H7 (cell line): Measurements from ENCODE around the gene BMP8B. TPM values are rescaled to one million over a fixed set of nuclear protein-coding genes. Genes with fewer than 3 reads are reported as not detected.
"Not testable (repeated sequence)": the region's sequence is repeated elsewhere in the genome, so short reads cannot be mapped to it uniquely, and the experiment has no call there.

Experiments
- DNase-seq: peaks from one replicate; pipeline ENCODE4 v3.0.0; 2012
- H3K27me3 ChIP-seq: 2 replicates; pipeline ENCODE4 v1.6.0; 2011; ENCODE audit warnings: mild to moderate bottlenecking, low read length; ENCODE audit not compliant: control insufficient read depth, insufficient read depth
- H3K36me3 ChIP-seq: replicated peaks from 2 replicates; pipeline ENCODE4 v1.5.1; 2011; ENCODE audit warnings: low read length; ENCODE audit not compliant: control insufficient read depth, insufficient read depth
- H3K4me3 ChIP-seq: 2 replicates; pipeline ENCODE4 v1.5.1; 2011; ENCODE audit warnings: low read depth, mild to moderate bottlenecking, control low read depth, low read length, moderate library complexity; ENCODE audit not compliant: insufficient read depth
- total RNA-seq: library from RNA; depleted of rRNA; stranded (reverse); fragments of >200 nt; shearing (Covaris generic); gene quantifications from 2 replicates; pipeline ENCODE4 v1.2.3, GENCODE V29; 2014

BMP8B gene
- total RNA-seq, 1 experiment from 2014 or later = 0.24 TPM

DNA sequence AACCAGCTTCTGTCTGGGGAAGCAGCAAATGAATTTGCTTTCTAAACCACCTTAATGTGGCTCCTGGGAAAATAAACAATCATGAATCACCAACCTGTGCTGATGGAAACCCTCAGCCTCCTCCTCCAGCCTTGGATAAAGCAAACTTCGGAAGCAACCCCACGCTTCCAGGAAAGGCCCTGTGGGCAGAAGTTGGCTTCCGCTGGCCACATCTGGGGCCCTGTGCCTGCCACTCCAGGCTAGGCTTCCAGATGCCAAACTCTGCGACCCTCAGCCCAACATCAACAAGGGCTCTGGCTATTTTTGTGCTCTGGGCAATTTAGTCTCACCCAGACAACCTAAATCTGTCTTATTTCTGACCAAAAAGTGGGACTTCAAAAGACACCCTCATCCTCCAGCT, 11.4 kb downstream of the BMP8B start:
- peaks cover 4% of the 10 kb centered on the region; the same call in 1 of the 2 replicates for H3K27me3 ChIP-seq
- no peaks in the 10 kb centered on the region for H3K36me3 ChIP-seq
- no peak for DNase-seq
- H3K4me3 ChIP-seq = no peak overlapping the region

DNA sequence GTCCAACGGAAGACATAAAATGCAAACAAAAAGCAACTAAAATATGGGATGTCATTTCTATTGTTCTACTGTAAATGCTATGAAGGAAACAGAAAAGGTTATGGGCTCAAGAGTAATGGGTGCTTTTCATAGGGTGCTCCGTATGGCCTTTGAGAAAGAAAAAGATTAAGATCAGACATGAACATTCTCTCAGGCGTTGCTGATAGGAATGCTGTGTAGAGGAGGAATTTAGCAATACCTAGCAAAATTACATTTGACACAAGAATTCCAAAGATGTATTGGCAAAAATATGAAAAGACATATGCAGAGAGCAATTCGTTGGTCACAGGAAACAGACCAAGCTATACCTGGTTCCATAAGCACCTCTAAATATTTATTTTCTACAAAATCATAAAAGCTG, 11.8 kb downstream of the BMP8B start:
- H3K27me3 ChIP-seq = peaks cover 4% of the 10 kb centered on the region; the same call in 1 of the 2 replicates
- no peak overlapping the region for H3K4me3 ChIP-seq
- DNase-seq = no peak
- no peaks in the 10 kb centered on the region for H3K36me3 ChIP-seq

DNA sequence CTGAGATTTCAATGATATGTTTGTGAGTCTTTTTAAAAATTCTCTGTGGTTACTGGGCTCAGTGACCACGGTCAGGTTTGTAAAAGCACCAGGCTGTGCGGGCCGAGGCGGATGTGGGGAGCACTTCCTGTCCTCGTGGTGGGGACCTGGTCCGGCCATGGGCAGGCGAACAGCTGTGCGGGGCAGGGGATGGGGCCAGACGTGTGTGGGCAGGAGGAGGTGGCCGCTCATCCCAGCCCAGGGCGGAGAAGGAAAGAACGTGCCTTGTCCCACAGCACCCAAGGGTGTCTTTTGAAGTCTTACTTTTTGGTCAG, 12.3 kb downstream of the BMP8B start:
- peaks cover 4% of the 10 kb centered on the region for H3K27me3 ChIP-seq
- no peak overlapping the region for H3K4me3 ChIP-seq
- H3K36me3 ChIP-seq = no peaks in the 10 kb centered on the region
- no peak for DNase-seq

DNA sequence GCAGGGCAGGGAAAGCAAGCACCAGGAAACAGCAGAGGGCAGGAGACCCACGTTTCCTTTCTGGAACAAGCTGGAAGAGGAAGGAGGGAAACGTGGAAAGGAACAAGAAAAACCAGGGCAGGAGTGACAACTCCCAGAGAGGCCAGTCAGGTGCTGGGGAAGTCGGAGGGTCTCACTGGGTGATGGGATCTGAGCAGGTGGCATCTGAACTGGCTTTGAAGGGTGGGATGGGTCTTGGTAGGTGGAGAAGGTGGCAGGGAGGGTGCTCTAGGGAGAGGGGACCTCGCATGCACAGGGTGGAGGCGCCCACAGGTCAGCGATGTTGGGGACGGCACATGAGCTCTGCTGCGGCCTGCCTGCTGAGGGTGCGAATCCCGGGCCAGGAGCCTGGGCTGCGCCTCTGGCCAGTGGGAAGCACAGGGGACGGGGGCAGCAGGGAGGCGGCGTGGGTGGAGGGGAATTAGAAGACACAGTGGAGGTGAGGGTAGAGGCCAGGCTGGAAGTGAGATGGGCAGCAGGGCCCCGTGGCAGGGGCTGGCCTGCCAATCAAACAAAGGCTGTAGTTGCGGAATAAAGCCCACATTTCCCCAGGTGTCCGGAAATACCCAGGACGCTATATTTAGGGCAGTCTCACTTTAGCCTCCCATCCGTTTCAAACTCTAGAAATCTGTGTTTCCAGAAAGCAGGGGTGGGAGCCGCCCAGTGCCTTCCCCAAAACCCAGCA, 12.8 kb downstream of the BMP8B start:
- not testable (repeated sequence) for DNase-seq, H3K36me3 ChIP-seq, H3K4me3 ChIP-seq, H3K27me3 ChIP-seq

DNA sequence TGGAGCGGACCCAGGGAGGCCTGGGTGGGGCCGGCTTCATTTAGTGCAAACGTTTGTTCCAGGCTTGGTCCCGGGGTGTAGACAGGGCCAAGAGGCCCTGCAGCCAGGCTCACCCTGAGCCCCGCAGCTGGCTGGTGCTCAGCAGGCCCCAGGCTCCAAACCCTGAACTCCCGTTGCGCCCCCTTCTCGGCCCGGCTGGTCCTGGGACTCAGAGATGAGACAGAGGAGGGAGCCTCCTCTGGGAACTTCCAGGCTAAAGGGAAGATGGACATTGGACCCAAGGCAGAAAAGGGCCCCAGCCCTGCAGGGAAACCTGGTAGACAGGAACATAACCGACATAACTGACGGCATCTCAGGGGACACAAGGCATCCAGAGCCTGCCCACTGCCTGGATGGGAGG, 13.5 kb downstream of the BMP8B start:
- DNase-seq, H3K36me3 ChIP-seq, H3K27me3 ChIP-seq, H3K4me3 ChIP-seq: not testable (repeated sequence)

DNA sequence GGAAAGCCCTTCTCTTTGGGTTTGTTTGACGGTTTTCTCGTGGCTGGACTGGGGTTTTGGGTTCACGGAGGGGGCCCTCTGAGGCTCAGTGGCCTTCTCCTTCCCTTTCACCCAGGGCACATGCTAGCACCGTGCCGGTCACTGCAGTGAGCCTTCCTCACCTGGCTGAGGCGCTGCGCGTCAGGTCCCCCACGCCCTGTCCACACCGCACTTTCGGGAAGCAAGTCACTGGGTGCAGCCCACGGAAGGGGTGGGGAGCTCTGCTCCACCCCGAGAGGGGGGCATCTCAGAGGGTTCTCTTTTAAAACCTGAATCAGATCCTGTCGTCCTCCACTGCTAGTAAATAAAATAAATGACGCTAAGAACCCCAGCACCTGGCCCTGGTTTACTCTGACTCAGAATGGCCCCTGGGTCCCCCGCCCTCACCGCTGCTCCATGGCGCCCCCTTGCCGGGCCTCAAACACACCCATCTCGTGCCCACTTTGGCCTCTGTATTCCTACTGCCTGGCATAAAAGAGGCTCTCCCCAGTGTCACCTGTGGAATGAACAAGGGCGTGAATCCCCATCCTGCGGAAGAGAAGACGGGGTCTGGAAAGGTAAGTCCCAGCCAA, 15.2 kb downstream of the BMP8B start:
- not testable (repeated sequence) for H3K36me3 ChIP-seq, H3K27me3 ChIP-seq, H3K4me3 ChIP-seq, DNase-seq

DNA sequence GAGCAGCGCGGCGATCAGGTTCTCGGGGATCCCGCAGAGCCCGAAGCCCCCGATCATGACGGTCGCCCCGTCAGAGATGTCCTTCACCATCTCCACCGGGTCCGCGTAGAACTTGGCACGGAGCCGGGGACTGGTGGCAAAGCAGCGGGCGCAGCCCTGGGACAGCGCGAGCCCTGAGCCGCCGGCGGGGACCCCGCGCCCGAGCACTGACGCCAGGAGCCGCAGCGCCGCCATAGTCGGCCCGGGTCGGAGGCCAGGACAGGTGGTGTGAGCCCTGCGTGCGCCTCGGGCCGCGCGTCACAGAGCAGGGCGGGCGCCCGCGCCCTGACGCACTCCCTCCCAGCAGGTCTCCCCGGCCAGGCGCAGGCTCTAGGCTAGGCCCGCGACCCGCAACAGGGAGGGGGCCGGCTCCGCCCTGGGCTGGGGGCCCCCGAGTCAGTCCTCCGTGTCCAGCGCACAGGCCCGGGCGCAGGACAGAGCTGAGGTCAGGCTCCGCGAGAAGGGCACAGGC, 17.6 kb downstream of the BMP8B start, which contains the start of gene OXCT2:
Gene OXCT2 (minus strand): TSS at position 327 of the 511 bp plus-strand sequence. CDS start 93 bp downstream, at position 234.
- not testable (repeated sequence) for H3K27me3 ChIP-seq, DNase-seq, H3K36me3 ChIP-seq
- peak within 1 kb of the TSS; percentile 30; the same call in 1 of the 2 replicates for H3K4me3 ChIP-seq

DNA sequence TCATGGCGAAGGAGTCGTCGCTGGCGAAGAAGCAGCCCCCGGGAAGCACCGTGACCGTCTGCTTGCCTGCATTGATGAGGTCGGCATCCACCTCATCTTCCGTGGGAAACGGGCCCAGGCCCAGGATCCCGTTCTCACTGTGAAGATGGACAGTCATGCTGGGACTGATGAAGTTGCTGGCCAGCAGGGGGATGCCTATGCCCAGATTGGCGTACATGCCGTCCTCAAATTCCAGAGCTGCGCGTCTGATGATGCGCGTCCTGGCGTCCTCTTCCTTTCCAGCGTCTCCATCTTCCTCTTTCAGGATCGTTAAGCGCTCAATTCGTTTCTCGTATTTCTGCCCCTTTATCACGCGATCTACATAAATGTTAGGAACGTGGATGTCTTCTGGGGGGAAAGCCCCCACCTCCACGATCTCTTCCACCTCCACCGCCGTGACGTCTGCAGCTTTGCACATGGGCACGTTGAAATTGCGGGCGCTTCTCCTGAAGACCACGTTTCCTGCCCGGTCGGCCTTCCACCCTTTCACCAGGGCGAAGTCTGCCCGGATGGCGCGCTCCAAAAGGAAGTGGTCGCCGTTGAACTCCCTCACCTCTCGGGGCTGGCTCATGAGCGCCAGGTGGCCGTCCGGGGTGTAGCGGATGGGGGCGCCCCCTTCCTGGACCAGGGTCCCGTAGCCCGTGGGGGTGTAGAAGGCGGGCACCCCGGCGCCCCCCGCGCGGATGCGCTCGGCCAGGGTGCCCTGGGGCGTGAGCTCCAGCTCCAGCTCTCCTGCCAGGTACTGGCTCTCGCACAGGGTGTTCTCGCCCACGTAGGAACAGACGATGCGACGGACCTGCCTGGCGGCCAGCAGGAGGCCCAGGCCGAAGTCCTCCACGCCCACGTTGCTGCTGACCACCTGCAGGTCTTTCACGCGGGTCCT, 18.3 kb downstream of the BMP8B start:
- not testable (repeated sequence) for DNase-seq, H3K36me3 ChIP-seq, H3K27me3 ChIP-seq
- peak overlapping the region; percentile 30; the same call in 1 of the 2 replicates for H3K4me3 ChIP-seq

DNA sequence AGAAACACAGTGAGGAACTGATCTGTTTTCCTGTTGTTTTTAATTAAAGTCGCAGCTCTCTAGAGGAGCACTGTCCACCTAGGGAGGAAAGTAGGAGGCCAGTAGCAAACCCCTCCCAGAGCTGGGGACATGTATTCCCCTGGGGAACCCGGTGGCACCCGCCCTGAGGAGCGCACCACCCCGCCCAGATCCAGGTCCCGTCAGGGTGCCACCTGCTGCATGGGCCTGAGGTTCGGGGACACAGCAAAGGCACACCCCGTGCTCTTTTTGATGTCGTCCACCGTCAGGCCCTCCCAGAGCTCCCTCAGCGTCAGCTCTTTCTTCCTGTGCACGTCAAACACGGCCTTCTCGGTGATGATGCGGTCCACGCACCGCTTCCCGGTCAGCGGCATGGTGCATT, 19.2 kb downstream of the BMP8B start:
- H3K36me3 ChIP-seq, H3K27me3 ChIP-seq, DNase-seq, H3K4me3 ChIP-seq: not testable (repeated sequence)

DNA sequence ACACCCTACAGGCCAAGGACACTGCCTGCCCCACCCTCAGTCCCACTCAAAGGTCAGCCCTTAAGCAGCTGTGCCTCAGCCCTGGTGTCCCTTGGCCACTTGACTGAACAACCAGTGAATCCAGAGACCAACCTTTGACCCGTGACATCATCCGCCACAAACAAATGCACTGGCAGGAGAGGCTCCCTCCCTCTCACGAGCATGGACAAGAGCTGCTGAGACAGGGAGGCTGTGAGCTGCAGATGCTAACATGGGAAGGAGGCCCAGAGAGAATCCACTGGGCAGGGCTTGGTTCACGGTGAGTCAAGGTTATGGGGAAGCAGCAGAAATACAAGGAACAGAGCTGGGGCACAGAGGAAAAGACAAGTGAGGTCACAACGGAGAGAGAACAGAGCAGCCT, 22.2 kb downstream of the BMP8B start:
- H3K27me3 ChIP-seq, DNase-seq, H3K4me3 ChIP-seq, H3K36me3 ChIP-seq: not testable (repeated sequence)

DNA sequence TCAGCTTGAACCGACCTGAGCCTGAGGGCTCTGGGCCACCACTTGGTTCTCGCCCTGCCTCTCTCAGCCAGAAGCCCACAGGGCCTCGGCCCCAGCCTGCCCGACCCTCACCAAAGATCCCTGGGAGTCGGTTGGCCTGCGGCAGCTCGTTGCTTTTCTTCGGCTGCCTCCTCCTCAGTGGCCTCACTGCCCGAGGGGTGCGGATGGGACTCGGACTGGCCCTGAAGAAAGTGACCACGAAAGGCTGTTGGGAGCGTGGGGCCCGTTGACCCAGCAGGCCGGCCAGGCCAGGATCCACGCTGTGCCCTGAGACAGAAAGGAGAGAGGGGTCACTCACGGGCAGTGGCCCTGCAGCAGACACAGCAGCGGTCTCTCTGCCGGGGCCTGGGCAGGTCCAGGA, 24.2 kb downstream of the BMP8B start:
- H3K36me3 ChIP-seq, H3K27me3 ChIP-seq, H3K4me3 ChIP-seq, DNase-seq: not testable (repeated sequence)

DNA sequence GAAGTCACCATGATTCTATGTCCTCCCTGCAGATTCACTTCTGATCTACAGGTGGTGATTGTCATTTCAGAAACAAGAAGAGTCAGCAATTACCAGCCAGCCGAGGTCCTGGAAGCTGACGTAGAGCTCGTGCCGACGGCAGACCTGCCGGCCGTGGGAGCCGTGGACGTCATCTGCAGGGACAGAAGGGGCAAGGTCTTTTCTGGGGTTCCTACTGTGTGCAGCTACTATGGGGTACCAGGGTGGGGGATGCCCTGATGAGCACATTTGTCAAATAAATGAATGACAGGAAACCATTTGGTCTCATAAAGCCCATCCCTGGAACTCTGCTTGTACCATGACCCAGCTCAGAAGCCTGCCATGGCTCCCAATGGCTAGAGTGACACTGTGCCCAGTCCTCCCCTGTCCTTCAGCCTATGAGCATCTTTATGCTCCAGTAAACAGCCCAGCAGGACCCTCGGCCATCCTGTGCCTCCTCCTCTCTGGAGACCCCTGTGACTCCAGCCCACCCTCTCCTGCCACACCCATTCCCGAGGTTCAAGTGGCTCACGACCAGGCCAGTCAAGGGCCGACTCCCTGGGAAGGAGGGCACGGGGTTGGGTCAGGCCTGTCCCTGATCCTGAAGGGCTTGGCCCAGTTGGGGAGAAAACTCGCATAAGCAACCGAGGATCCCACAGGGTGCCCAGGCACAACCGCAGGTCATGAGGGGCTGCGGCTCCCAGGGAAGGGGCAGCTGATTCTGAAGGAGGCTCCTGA, 24.9 kb downstream of the BMP8B start:
- H3K36me3 ChIP-seq, H3K27me3 ChIP-seq, H3K4me3 ChIP-seq, DNase-seq: not testable (repeated sequence)

DNA sequence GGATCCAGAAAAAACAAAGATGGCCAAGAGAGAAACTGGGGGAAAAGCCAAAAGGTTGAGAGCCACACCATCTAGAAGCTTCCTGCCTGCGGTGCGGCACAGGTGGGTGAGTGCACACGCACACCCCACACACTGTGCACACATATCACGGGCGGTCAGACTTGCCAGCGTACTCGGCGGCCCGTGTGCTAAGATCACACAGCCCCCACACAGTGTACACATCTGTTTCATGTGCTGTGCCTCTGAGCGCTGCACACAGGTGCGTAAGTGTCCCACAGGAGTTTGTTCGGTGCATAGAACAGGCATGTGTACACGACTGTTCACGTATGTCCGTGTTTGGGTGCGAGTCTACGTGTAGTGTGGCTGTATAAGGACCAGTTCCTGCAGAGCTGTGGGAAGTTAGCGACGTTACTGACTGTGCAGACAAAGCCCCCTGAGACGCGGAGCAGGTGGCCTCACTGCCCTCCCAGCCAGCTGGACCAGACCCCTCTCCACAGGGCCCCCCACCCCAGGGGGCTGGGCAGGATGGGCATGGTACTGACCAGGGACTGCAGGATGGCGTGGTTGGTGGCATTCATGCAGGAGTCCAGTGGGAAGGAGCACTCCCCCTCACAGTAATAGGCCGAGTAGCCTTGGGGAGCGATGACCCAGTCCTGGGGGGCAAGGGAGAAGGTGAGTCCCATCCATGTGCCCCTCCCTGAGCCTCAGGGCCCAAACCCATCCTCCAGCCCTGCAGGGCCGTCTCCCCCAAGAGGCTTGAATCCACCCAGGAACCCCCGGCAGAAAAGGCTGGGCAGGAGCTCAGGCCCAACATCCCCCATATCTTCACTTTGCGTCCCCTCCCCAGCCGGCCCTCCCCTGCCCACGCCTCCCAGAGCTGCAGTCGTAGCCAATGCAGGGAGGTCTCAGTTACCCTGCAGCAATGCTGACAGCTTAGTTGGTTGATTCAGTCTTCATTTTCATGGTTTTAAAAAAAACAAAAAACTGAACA, 25.8 kb downstream of the BMP8B start:
- no peak overlapping the region for H3K4me3 ChIP-seq
- no peaks in the 10 kb centered on the region for H3K27me3 ChIP-seq
- no peak for DNase-seq
- H3K36me3 ChIP-seq = no peaks in the 10 kb centered on the region
